ENCODE results near the gene NUMB.

- no peak for TF ChIP-seq CTCF (IDR thresholded peaks at IDR 0.05)
- no peak for TF ChIP-seq ZFX (IDR thresholded peaks at IDR 0.05; ENCODE audit: borderline replicate concordance)
Observed at GRCh38 chr14:73477618-73478266, 19.4 kb upstream of the NUMB start.
